Loucy (cell line): Measurements from ENCODE around the gene ECHS1.

Experiments used
- H2AFZ ChIP-seq: fragments of 200-600 bp; sonication (generic); 2 replicates; pipeline ENCODE4 v1.6.0; 2016; ENCODE audit warnings: antibody characterized with exemption, mild to moderate bottlenecking, low read length, moderate library complexity
- H3F3A ChIP-seq: fragments of 200-600 bp; 2 replicates; pipeline ENCODE4 v1.6.0; 2016; ENCODE audit warnings: antibody characterized with exemption, low read depth, mild to moderate bottlenecking
- H3K27me3 ChIP-seq: fragments of 200-600 bp; sonication (generic); 2 replicates; pipeline ENCODE4 v1.6.1; 2014; ENCODE audit warnings: low read length, mild to moderate bottlenecking; ENCODE audit not compliant: insufficient read depth, poor library complexity, severe bottlenecking
- H3K36me3 ChIP-seq: fragments of 200-600 bp; sonication (generic); 2 replicates; pipeline ENCODE4 v1.6.1; 2016; ENCODE audit warnings: low read length; ENCODE audit not compliant: insufficient read depth
- H3K4me1 ChIP-seq: fragments of 200-600 bp; sonication (generic); 2 replicates; pipeline ENCODE4 v1.5.1; 2014; ENCODE audit warnings: low read length, mild to moderate bottlenecking; ENCODE audit not compliant: insufficient read depth, poor library complexity, severe bottlenecking
- H3K4me2 ChIP-seq: fragments of 200-600 bp; sonication (generic); 2 replicates; pipeline ENCODE4 v1.6.0; 2014; ENCODE audit warnings: antibody characterized with exemption, low read length, low read depth, mild to moderate bottlenecking; ENCODE audit not compliant: poor library complexity, severe bottlenecking
- H3K4me3 ChIP-seq: fragments of 200-600 bp; sonication (generic); 2 replicates; pipeline ENCODE4 v1.5.1; 2014; ENCODE audit warnings: low read length, mild to moderate bottlenecking, mixed read lengths; ENCODE audit not compliant: poor library complexity, severe bottlenecking
- H3K79me2 ChIP-seq: fragments of 200-600 bp; sonication (generic); 2 replicates; pipeline ENCODE4 v1.6.1; 2014; ENCODE audit warnings: low read length; ENCODE audit not compliant: insufficient read depth
- H3K9ac ChIP-seq: fragments of 200-600 bp; sonication (generic); 2 replicates; pipeline ENCODE4 v1.6.0; 2014; ENCODE audit warnings: mild to moderate bottlenecking, low read depth, low read length, moderate library complexity; ENCODE audit not compliant: poor library complexity, severe bottlenecking
- H3K9me2 ChIP-seq: fragments of 200-600 bp; sonication (generic); replicated peaks from 2 replicates; pipeline ENCODE4 v1.6.1; 2016; ENCODE audit warnings: low read depth, low read length, mixed read lengths
- H3K9me3 ChIP-seq: fragments of 200-600 bp; sonication (generic); 2 replicates; pipeline ENCODE4 v1.6.1; 2014; ENCODE audit warnings: mild to moderate bottlenecking, antibody characterized with exemption, low read length, low read depth; ENCODE audit not compliant: insufficient read depth
- H4K20me1 ChIP-seq: fragments of 200-600 bp; sonication (generic); 2 replicates; pipeline ENCODE4 v1.6.0; 2014; ENCODE audit warnings: antibody characterized with exemption, low read length, mild to moderate bottlenecking; ENCODE audit not compliant: insufficient read depth, poor library complexity, severe bottlenecking
- EZH2phosphoT487 ChIP-seq: fragments of 200-600 bp; IDR thresholded peaks from 2 replicates; pipeline ENCODE4 v1.6.1; 2018; ENCODE audit warnings: antibody characterized with exemption, mild to moderate bottlenecking, moderate library complexity, borderline replicate concordance
- TF ChIP-seq, protein P1 (sequence below): fragments of 200-600 bp; sonication (generic); conservative IDR thresholded peaks from 2 replicates; pipeline ENCODE4 v1.5.1; 2014; ENCODE audit warnings: mild to moderate bottlenecking, antibody characterized with exemption, low read length

Gene ECHS1

DNA sequence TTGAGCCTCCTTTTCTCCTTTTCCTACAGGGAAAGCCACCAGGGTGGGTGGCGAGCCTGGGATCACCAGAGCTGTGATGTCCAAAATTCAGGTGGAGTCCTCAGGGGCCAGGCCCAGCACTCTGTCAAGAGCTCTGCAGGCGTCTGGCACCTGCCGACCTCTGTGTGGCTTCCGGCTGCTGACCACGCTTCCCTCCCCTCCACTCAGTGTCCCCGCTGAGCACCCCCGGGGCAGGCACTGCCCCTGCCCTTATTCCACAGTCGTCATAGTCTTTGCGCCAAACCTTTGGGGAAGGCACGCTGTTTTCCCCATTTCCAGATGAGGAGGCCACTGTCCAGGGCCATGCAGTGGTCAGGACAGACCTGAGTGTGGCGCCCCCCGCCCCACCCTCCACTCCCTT is 28.3 kb upstream of the ECHS1 start:
- Histone ChIP-seq H3K79me2 (peaks cover 20% of the 10 kb centered on the region; the same call in 1 of the 2 replicates), H3K4me1 (peaks cover 23% of the 10 kb centered on the region), H3K4me2 (peak overlapping the region; percentile 4), H3K36me3 (peaks cover 18% of the 10 kb centered on the region), H4K20me1 (peaks cover 5% of the 10 kb centered on the region), H3K9me2 (no peaks in the 10 kb centered on the region), H3K4me3 (no peak overlapping the region), H2AFZ (no peak overlapping the region), H3K9ac (no peak overlapping the region), H3K27me3 (no peaks in the 10 kb centered on the region), H3K9me3 (no peaks in the 10 kb centered on the region), H3F3A (no peaks in the 10 kb centered on the region)
- TF ChIP-seq EZH2phosphoT487 = no peak
- TF ChIP-seq, protein P1, sequence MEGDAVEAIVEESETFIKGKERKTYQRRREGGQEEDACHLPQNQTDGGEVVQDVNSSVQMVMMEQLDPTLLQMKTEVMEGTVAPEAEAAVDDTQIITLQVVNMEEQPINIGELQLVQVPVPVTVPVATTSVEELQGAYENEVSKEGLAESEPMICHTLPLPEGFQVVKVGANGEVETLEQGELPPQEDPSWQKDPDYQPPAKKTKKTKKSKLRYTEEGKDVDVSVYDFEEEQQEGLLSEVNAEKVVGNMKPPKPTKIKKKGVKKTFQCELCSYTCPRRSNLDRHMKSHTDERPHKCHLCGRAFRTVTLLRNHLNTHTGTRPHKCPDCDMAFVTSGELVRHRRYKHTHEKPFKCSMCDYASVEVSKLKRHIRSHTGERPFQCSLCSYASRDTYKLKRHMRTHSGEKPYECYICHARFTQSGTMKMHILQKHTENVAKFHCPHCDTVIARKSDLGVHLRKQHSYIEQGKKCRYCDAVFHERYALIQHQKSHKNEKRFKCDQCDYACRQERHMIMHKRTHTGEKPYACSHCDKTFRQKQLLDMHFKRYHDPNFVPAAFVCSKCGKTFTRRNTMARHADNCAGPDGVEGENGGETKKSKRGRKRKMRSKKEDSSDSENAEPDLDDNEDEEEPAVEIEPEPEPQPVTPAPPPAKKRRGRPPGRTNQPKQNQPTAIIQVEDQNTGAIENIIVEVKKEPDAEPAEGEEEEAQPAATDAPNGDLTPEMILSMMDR = no peak

- H3K4me2 ChIP-seq = peak overlapping the region; percentile 4
- H3K79me2 ChIP-seq = peaks cover 26% of the 10 kb centered on the region
Observed at GRCh38 chr10:133400624-133401424, 27.7 kb upstream of the ECHS1 start.

GRCh38 chr10:133399123-133399601 is 26.0 kb upstream of the ECHS1 start:
- Histone ChIP-seq H3K79me2 (peaks cover 43% of the 10 kb centered on the region), H3K36me3 (peaks cover 18% of the 10 kb centered on the region), H4K20me1 (peaks cover 19% of the 10 kb centered on the region), H3K4me2 (no peak overlapping the region), H3K4me1 (peaks cover 39% of the 10 kb centered on the region), H3K9ac (no peak overlapping the region), H2AFZ (no peak overlapping the region), H3K4me3 (no peak overlapping the region), H3K9me2 (no peaks in the 10 kb centered on the region), H3K9me3 (no peaks in the 10 kb centered on the region), H3K27me3 (no peaks in the 10 kb centered on the region), H3F3A (no peaks in the 10 kb centered on the region)
- TF ChIP-seq, protein P1 = no peak
- TF ChIP-seq EZH2phosphoT487 = no peak

More at GRCh38 chr10:133400624-133401424, 27.7 kb upstream of the ECHS1 start:
- H3F3A ChIP-seq = no peaks in the 10 kb centered on the region
- H4K20me1 ChIP-seq = peaks cover 9% of the 10 kb centered on the region
- H3K4me1 ChIP-seq = peaks cover 29% of the 10 kb centered on the region
- H3K36me3 ChIP-seq = peaks cover 18% of the 10 kb centered on the region
- H3K9me2 ChIP-seq = no peaks in the 10 kb centered on the region
- no peak overlapping the region for H2AFZ ChIP-seq
- no peak overlapping the region for H3K4me3 ChIP-seq
- no peak for TF ChIP-seq EZH2phosphoT487
- TF ChIP-seq, protein P1 = no peak
- H3K9ac ChIP-seq = no peak overlapping the region
- H3K9me3 ChIP-seq = no peaks in the 10 kb centered on the region
- H3K27me3 ChIP-seq = no peaks in the 10 kb centered on the region
